Keratinocyte (primary cell): ENCODE measurements around the gene TEN1. TPM values are rescaled to one million over a fixed set of nuclear protein-coding genes. Genes with fewer than 3 reads are reported as not detected.

Source experiments
- DNase-seq: peaks from one replicate; pipeline ENCODE4 v3.0.0-alpha.2; 2011; ENCODE audit warnings: low read depth, missing footprints, low spot score
- FAIRE-seq: peaks from 2 replicates; lab custom pipeline; 2011; peaks lifted over from hg19 to GRCh38; lab: Jason Lieb, UNC
- H2AFZ ChIP-seq: 2 replicates; pipeline ENCODE4 v1.6.0; 2012; ENCODE audit warnings: low read length, control low read depth, inconsistent platforms; ENCODE audit not compliant: control insufficient read depth
- H3K27ac ChIP-seq: 2 replicates; pipeline ENCODE4 v1.5.1; 2011; ENCODE audit warnings: low read length; ENCODE audit not compliant: control insufficient read depth, insufficient read depth
- H3K27me3 ChIP-seq: 3 replicates; pipeline ENCODE4 v1.6.0; 2011; ENCODE audit warnings: low read length; ENCODE audit not compliant: control insufficient read depth, insufficient read depth; ENCODE audit errors: extremely low read depth
- H3K36me3 ChIP-seq, 2 experiments: 2 replicates in 1 of 2; 3 replicates in 1 of 2; pipeline ENCODE4 v1.5.1; 2011; ENCODE audit warnings: low read length in 2 of 2, mild to moderate bottlenecking in 1 of 2; ENCODE audit not compliant: control insufficient read depth in 2 of 2, insufficient read depth in 2 of 2; ENCODE audit errors: extremely low read depth in 1 of 2
- H3K4me1 ChIP-seq: 3 replicates; pipeline ENCODE4 v1.5.1; 2011; ENCODE audit warnings: low read length; ENCODE audit not compliant: control insufficient read depth, insufficient read depth; ENCODE audit errors: extremely low read depth
- H3K4me2 ChIP-seq: 3 replicates; pipeline ENCODE4 v1.6.0; 2011; ENCODE audit warnings: low read depth, low read length; ENCODE audit not compliant: control insufficient read depth, insufficient read depth; ENCODE audit errors: extremely low read depth
- H3K4me3 ChIP-seq, 3 experiments: fragments of 200-600 bp in 1 of 3; sonication (generic) in 1 of 3; 2 replicates in 2 of 3; 3 replicates in 1 of 3; pipeline ENCODE4 v1.5.1; 2011 to 2016; ENCODE audit warnings: low read length in 3 of 3, mild to moderate bottlenecking in 3 of 3, control low read depth in 2 of 3, inconsistent platforms in 1 of 3, low read depth in 1 of 3, mixed read lengths in 1 of 3, mixed run types in 1 of 3, moderate library complexity in 1 of 3; ENCODE audit not compliant: control insufficient read depth in 2 of 3, insufficient read depth in 2 of 3; ENCODE audit errors: extremely low read depth in 1 of 3
- H3K79me2 ChIP-seq: 2 replicates; pipeline ENCODE4 v1.6.0; 2012; ENCODE audit warnings: low read length; ENCODE audit not compliant: control insufficient read depth, insufficient read depth
- H3K9ac ChIP-seq: 3 replicates; pipeline ENCODE4 v1.6.0; 2011; ENCODE audit warnings: low read length; ENCODE audit not compliant: control insufficient read depth, insufficient read depth; ENCODE audit errors: extremely low read depth
- H3K9me1 ChIP-seq: 3 replicates; pipeline ENCODE4 v1.6.0; 2011; ENCODE audit warnings: low read length; ENCODE audit not compliant: control insufficient read depth, insufficient read depth; ENCODE audit errors: extremely low read depth
- H3K9me3 ChIP-seq: 2 replicates; pipeline ENCODE4 v1.5.1; 2012; ENCODE audit warnings: low read depth, low read length; ENCODE audit not compliant: control insufficient read depth
- H4K20me1 ChIP-seq: 3 replicates; pipeline ENCODE4 v1.6.0; 2011; ENCODE audit warnings: low read length; ENCODE audit not compliant: control insufficient read depth, insufficient read depth; ENCODE audit errors: extremely low read depth
- CTCF ChIP-seq, 3 experiments: IDR thresholded peaks in 1 of 3; conservative IDR thresholded peaks in 1 of 3; optimal IDR thresholded peaks in 1 of 3; 2 replicates in 2 of 3; 3 replicates in 1 of 3; pipeline versions ENCODE3 to v1.5.1; 2011; ENCODE audit warnings: low read length in 3 of 3, mild to moderate bottlenecking in 3 of 3, moderate library complexity in 2 of 3, control low read depth in 1 of 3, inconsistent platforms in 1 of 3; ENCODE audit not compliant: insufficient read depth in 2 of 3; ENCODE audit errors: extremely low read depth in 1 of 3
- EZH2 ChIP-seq: IDR thresholded peaks from one replicate; pipeline ENCODE4 v1.6.1; 2012; ENCODE audit warnings: inconsistent platforms, mild to moderate bottlenecking, low read length, moderate library complexity
- dilution Hi-C: fragments of 300-500 bp; cut with MboI; formaldehyde crosslinking; loops from one replicate; pipeline ENCODE4 v1.7.0; 2020; ENCODE audit warnings: low sequenced_read_pairs; ENCODE audit not compliant: extremely low pct_ligation_motif_present
- polyA plus RNA-seq, 5 experiments: library from polyadenylated mRNA; depleted of rRNA in 3 of 5; stranded (reverse) in 3 of 5; stranded (forward) in 1 of 5; unstranded in 1 of 5; fragments of >200 nt; gene quantifications; 1 replicate in 1 of 5; 2 replicates in 3 of 5; 3 replicates in 1 of 5; pipeline versions ENCODE4 v1.2.1 to v1.2.3, GENCODE V29; 2011 to 2012; ENCODE audit warnings: missing spikeins in 2 of 5, low read depth in 1 of 5, low replicate concordance in 1 of 5

TEN1 gene
- polyA plus RNA-seq, 1 donor (not counting 4 experiments of a cell fraction or from before 2014, with no cell fraction given): 11.7 TPM

- Histone ChIP-seq H3K4me3 (no peak overlapping the region), H3K79me2 (peaks cover 7% of the 10 kb centered on the region), H3K27me3 (no peaks in the 10 kb centered on the region), H3K36me3 (peaks cover 31 to 63% of the 10 kb centered on the region in 2 experiments), H3K9me3 (no peaks in the 10 kb centered on the region), H4K20me1 (no peaks in the 10 kb centered on the region), H3K4me1 (peaks cover 15% of the 10 kb centered on the region), H3K9ac (no peak overlapping the region), H3K27ac (no peak overlapping the region), H3K9me1 (peaks cover 3% of the 10 kb centered on the region), H2AFZ (no peak overlapping the region), H3K4me2 (no peak overlapping the region)
- FAIRE-seq (no peak), DNase-seq (no peak)
- TF ChIP-seq CTCF (optimal IDR thresholded peaks at IDR 0.05 in 1 of 3, IDR thresholded peaks at IDR 0.05 in 1 of 3, conservative IDR thresholded peaks at IDR 0.05 in 1 of 3; ENCODE audit: extremely low read depth in 1 of 3, insufficient read depth in 2 of 3, low read length in 3 of 3) (no peak), EZH2 (no peak)
- dilution Hi-C loops: no loop called here
These were observed 69.7 kb downstream of the TEN1 start for GRCh38 chr17:76048711-76049110.

- Histone ChIP-seq H3K79me2 (peaks cover 7% of the 10 kb centered on the region), H3K9me3 (no peaks in the 10 kb centered on the region), H3K27me3 (no peaks in the 10 kb centered on the region), H3K27ac (no peak overlapping the region), H3K9me1 (peaks cover 3% of the 10 kb centered on the region), H3K36me3 (peaks cover 27 to 60% of the 10 kb centered on the region in 2 experiments), H3K4me2 (no peak overlapping the region), H3K9ac (no peak overlapping the region), H2AFZ (no peak overlapping the region), H3K4me1 (peaks cover 21% of the 10 kb centered on the region), H3K4me3 (no peak overlapping the region), H4K20me1 (no peaks in the 10 kb centered on the region)
- dilution Hi-C loops: no loop called here
- DNase-seq (no peak), FAIRE-seq (no peak)
- TF ChIP-seq CTCF (optimal IDR thresholded peaks at IDR 0.05 in 1 of 3, IDR thresholded peaks at IDR 0.05 in 1 of 3, conservative IDR thresholded peaks at IDR 0.05 in 1 of 3; ENCODE audit: extremely low read depth in 1 of 3, insufficient read depth in 2 of 3, low read length in 3 of 3) (no peak), EZH2 (no peak)
These were observed 70.2 kb downstream of the TEN1 start for GRCh38 chr17:76049239-76049638.
